HFFc6 (cell line): ENCODE measurements around the gene MAP2K5. TPM values are rescaled to one million over a fixed set of nuclear protein-coding genes. Genes with fewer than 3 reads are reported as not detected.

ENCODE experiments used
- DNase-seq: peaks from one replicate; pipeline ENCODE4 v3.0.0-alpha.2; 2018
- H3K27ac Mint-ChIP-seq: 2 replicates; pipeline ENCODE4 v1.8.0; 2020; ENCODE audit warnings: mild to moderate bottlenecking, mixed read lengths
- H3K27me3 Mint-ChIP-seq: 2 replicates; pipeline ENCODE4 v1.8.0; 2021; ENCODE audit warnings: mild to moderate bottlenecking, moderate library complexity, mixed read lengths; ENCODE audit not compliant: insufficient read depth
- H3K36me3 Mint-ChIP-seq: 2 replicates; pipeline ENCODE4 v1.8.0; 2021; ENCODE audit warnings: low read depth, mixed read lengths
- H3K4me1 Mint-ChIP-seq: 2 replicates; pipeline ENCODE4 v1.8.0; 2020; ENCODE audit warnings: low read depth, mixed read lengths
- H3K4me3 Mint-ChIP-seq: 2 replicates; pipeline ENCODE4 v1.8.0; 2020; ENCODE audit warnings: mild to moderate bottlenecking, moderate library complexity, mixed read lengths
- H3K9me3 Mint-ChIP-seq: 2 replicates; pipeline ENCODE4 v1.8.0; 2020; ENCODE audit warnings: mild to moderate bottlenecking, mixed read lengths
- CTCF ChIP-seq: fragments of 200-600 bp; sonication (generic); IDR thresholded peaks from 2 replicates; pipeline ENCODE4 v1.5.0; 2021; ENCODE audit warnings: antibody characterized with exemption, mild to moderate bottlenecking
- total RNA-seq, 6 experiments: library from RNA; stranded (reverse); fragmentation: NEBNext Ultra II Directional; extraction: Animal tissue kit (Norgen Biotek cat#: 25700); gene quantifications; 2 replicates in 1 of 6; 3 replicates in 5 of 6; pipeline ENCODE4 v1.2.3, GENCODE V29; 2021

The MAP2K5 gene
- total RNA-seq, 6 experiments from 2014 or later, result 10.2 to 14.3 (median 13.3) TPM

- no peak for DNase-seq
- Mint-ChIP-seq H3K27ac (no peak overlapping the region), H3K36me3 (peaks cover 12% of the 10 kb centered on the region; the same call in 1 of the 2 replicates), H3K27me3 (peaks cover 64% of the 10 kb centered on the region), H3K4me1 (0 out of 2 replicates have a peak, but pooled peaks cover 7% of the 10 kb centered on the region), H3K4me3 (no peak overlapping the region), H3K9me3 (peaks cover 7% of the 10 kb centered on the region; the same call in 1 of the 2 replicates)
- TF ChIP-seq CTCF, result no peak
Observed at GRCh38 chr15:67824197-67824968, 281.9 kb downstream of the MAP2K5 start.

- DNase-seq, result no peak
- H3K27ac Mint-ChIP-seq, result no peak within 1 kb of the TSS
- H3K27me3 Mint-ChIP-seq, result peaks cover 64% of the 10 kb centered on the region
- 0 out of 2 replicates have a peak, but pooled peaks cover 7% of the 10 kb centered on the region for H3K4me1 Mint-ChIP-seq
- H3K4me3 Mint-ChIP-seq, result peak within 1 kb of the TSS; percentile 39; the same call in 1 of the 2 replicates
- H3K9me3 Mint-ChIP-seq, result peaks cover 7% of the 10 kb centered on the region; the same call in 1 of the 2 replicates
- peaks cover 12% of the 10 kb centered on the region; the same call in 1 of the 2 replicates for H3K36me3 Mint-ChIP-seq
- TF ChIP-seq CTCF, result no peak
Observed at GRCh38 chr15:67824976-67825880, 282.7 kb downstream of the MAP2K5 start, which contains the start of gene SKOR1. Gene SKOR1, plus strand, starts transcription at chr15:67825509. Its CDS starts 94 bp downstream, at chr15:67825603.

- TF ChIP-seq CTCF, result no peak
- no peak overlapping the region for H3K4me3 Mint-ChIP-seq
- no peak for DNase-seq
- H3K36me3 Mint-ChIP-seq, result peaks cover 12% of the 10 kb centered on the region; the same call in 1 of the 2 replicates
- no peak overlapping the region for H3K27ac Mint-ChIP-seq
- H3K4me1 Mint-ChIP-seq, result 0 out of 2 replicates have a peak, but pooled peaks cover 7% of the 10 kb centered on the region
- peaks cover 64% of the 10 kb centered on the region for H3K27me3 Mint-ChIP-seq
- H3K9me3 Mint-ChIP-seq, result peaks cover 7% of the 10 kb centered on the region; the same call in 1 of the 2 replicates
Observed at GRCh38 chr15:67825881-67826716, 283.6 kb downstream of the MAP2K5 start.

GRCh38 chr15:67826717-67827561, 284.4 kb downstream of the MAP2K5 start:
- TF ChIP-seq CTCF, result no peak
- Mint-ChIP-seq H3K4me3 (no peak overlapping the region), H3K36me3 (peaks cover 12% of the 10 kb centered on the region; the same call in 1 of the 2 replicates), H3K27ac (no peak overlapping the region), H3K27me3 (peaks cover 59% of the 10 kb centered on the region), H3K9me3 (peaks cover 7% of the 10 kb centered on the region; the same call in 1 of the 2 replicates), H3K4me1 (0 out of 2 replicates have a peak, but pooled peaks cover 7% of the 10 kb centered on the region)
- DNase-seq, result no peak
